ENCODE measurements around the gene ZSCAN10. TPM values are rescaled to one million over a fixed set of nuclear protein-coding genes. Genes with fewer than 3 reads are reported as not detected.
"Not testable (repeated sequence)": the region's sequence is repeated elsewhere in the genome, so short reads cannot be mapped to it uniquely, and the experiment has no call there.

Gene ZSCAN10
- polyA plus RNA-seq, 1 donor: 0.66 TPM

- no peaks in the 10 kb centered on the region for H3K27me3 ChIP-seq (ENCODE audit: control insufficient read depth, insufficient read depth, low read length)
- H3K36me3 ChIP-seq (ENCODE audit: control insufficient read depth, insufficient read depth, low read length): peaks cover 4% of the 10 kb centered on the region
- WGBS (ENCODE audit: insufficient coverage, low lambda C conversion rate): no CpG with 5 or more reads among the region's 9 CpGs
- no peak overlapping the region for H3K27ac ChIP-seq (ENCODE audit: low read length)
- no peak overlapping the region for H3K4me3 ChIP-seq (ENCODE audit: low read length)
- H3K9me3 ChIP-seq (ENCODE audit: control insufficient read depth, low read depth, low read length): no peaks in the 10 kb centered on the region
- DNase-seq: no peak
- peaks cover 12% of the 10 kb centered on the region for H3K4me1 ChIP-seq (ENCODE audit: control insufficient read depth, insufficient read depth, low read length)
These were observed 28.4 kb downstream of the ZSCAN10 start for GRCh38 chr16:3070608-3071111.

GRCh38 chr16:3069146-3069545, 29.9 kb downstream of the ZSCAN10 start:
- H3K36me3 ChIP-seq (ENCODE audit: control insufficient read depth, insufficient read depth, low read length); H3K27me3 ChIP-seq (ENCODE audit: control insufficient read depth, insufficient read depth, low read length); DNase-seq; H3K27ac ChIP-seq (ENCODE audit: low read length); H3K9me3 ChIP-seq (ENCODE audit: control insufficient read depth, low read depth, low read length); H3K4me3 ChIP-seq (ENCODE audit: low read length): not testable (repeated sequence)
- H3K4me1 ChIP-seq (ENCODE audit: control insufficient read depth, insufficient read depth, low read length): peaks cover 25% of the 10 kb centered on the region
- no CpG with 5 or more reads among the region's 11 CpGs for WGBS (ENCODE audit: insufficient coverage, low lambda C conversion rate)

- H3K4me1 ChIP-seq (ENCODE audit: control insufficient read depth, insufficient read depth, low read length): peaks cover 30% of the 10 kb centered on the region
- H3K9me3 ChIP-seq (ENCODE audit: control insufficient read depth, low read depth, low read length): peaks cover 4% of the 10 kb centered on the region
- peaks cover 4% of the 10 kb centered on the region for H3K36me3 ChIP-seq (ENCODE audit: control insufficient read depth, insufficient read depth, low read length)
- H3K27me3 ChIP-seq (ENCODE audit: control insufficient read depth, insufficient read depth, low read length): no peaks in the 10 kb centered on the region
- no peak for DNase-seq
- no peak overlapping the region for H3K4me3 ChIP-seq (ENCODE audit: low read length)
- WGBS (ENCODE audit: insufficient coverage, low lambda C conversion rate): no CpG with 5 or more reads among the region's 4 CpGs
- no peak overlapping the region for H3K27ac ChIP-seq (ENCODE audit: low read length)
These were observed 30.6 kb downstream of the ZSCAN10 start for GRCh38 chr16:3068487-3068886.

GRCh38 chr16:3066440-3066748, 32.7 kb downstream of the ZSCAN10 start:
- peaks cover 4% of the 10 kb centered on the region for H3K9me3 ChIP-seq (ENCODE audit: control insufficient read depth, low read depth, low read length)
- WGBS (ENCODE audit: insufficient coverage, low lambda C conversion rate): no CpG with 5 or more reads among the region's 7 CpGs
- peaks cover 36% of the 10 kb centered on the region for H3K4me1 ChIP-seq (ENCODE audit: control insufficient read depth, insufficient read depth, low read length)
- no peaks in the 10 kb centered on the region for H3K27me3 ChIP-seq (ENCODE audit: control insufficient read depth, insufficient read depth, low read length)
- peaks cover 4% of the 10 kb centered on the region for H3K36me3 ChIP-seq (ENCODE audit: control insufficient read depth, insufficient read depth, low read length)
- H3K27ac ChIP-seq (ENCODE audit: low read length): no peak overlapping the region
- H3K4me3 ChIP-seq (ENCODE audit: low read length): peak overlapping the region; percentile 40
- DNase-seq: no peak

GRCh38 chr16:3065742-3066439, 33.2 kb downstream of the ZSCAN10 start:
- Histone ChIP-seq H3K4me3 (ENCODE audit: low read length) (peak overlapping the region; percentile 40), H3K4me1 (ENCODE audit: control insufficient read depth, insufficient read depth, low read length) (peaks cover 36% of the 10 kb centered on the region), H3K36me3 (ENCODE audit: control insufficient read depth, insufficient read depth, low read length) (peaks cover 4% of the 10 kb centered on the region), H3K9me3 (ENCODE audit: control insufficient read depth, low read depth, low read length) (peaks cover 4% of the 10 kb centered on the region), H3K27me3 (ENCODE audit: control insufficient read depth, insufficient read depth, low read length) (no peaks in the 10 kb centered on the region), H3K27ac (ENCODE audit: low read length) (peak overlapping the region; percentile 80)
- no peak for DNase-seq
- no CpG with 5 or more reads among the region's 26 CpGs for WGBS (ENCODE audit: insufficient coverage, low lambda C conversion rate)

GRCh38 chr16:3065069-3065741, 33.9 kb downstream of the ZSCAN10 start, which contains the start of gene IL32:
IL32 (plus strand) TSS chr16:3065640; CDS start chr16:3065812, 172 bp downstream.
- Histone ChIP-seq H3K4me1 (ENCODE audit: control insufficient read depth, insufficient read depth, low read length) (peaks cover 37% of the 10 kb centered on the region), H3K4me3 (ENCODE audit: low read length) (peak within 1 kb of the TSS; percentile 40), H3K9me3 (ENCODE audit: control insufficient read depth, low read depth, low read length) (peaks cover 4% of the 10 kb centered on the region), H3K36me3 (ENCODE audit: control insufficient read depth, insufficient read depth, low read length) (peaks cover 4% of the 10 kb centered on the region), H3K27ac (ENCODE audit: low read length) (peak within 1 kb of the TSS; percentile 80), H3K27me3 (ENCODE audit: control insufficient read depth, insufficient read depth, low read length) (no peaks in the 10 kb centered on the region)
- no CpG with 5 or more reads among the region's 13 CpGs for whole genome bisulfite sequencing (ENCODE audit: insufficient coverage, low lambda C conversion rate)
- DNase-seq: peak; percentile 96 to 99

GRCh38 chr16:3063625-3064386, 35.3 kb downstream of the ZSCAN10 start:
- H3K27ac ChIP-seq (ENCODE audit: low read length): peak overlapping the region; percentile 62
- peaks cover 4% of the 10 kb centered on the region for H3K9me3 ChIP-seq (ENCODE audit: control insufficient read depth, low read depth, low read length)
- no CpG with 5 or more reads among the region's 8 CpGs for WGBS (ENCODE audit: insufficient coverage, low lambda C conversion rate)
- DNase-seq: peak; percentile 25 to 73
- H3K27me3 ChIP-seq (ENCODE audit: control insufficient read depth, insufficient read depth, low read length): no peaks in the 10 kb centered on the region
- H3K4me3 ChIP-seq (ENCODE audit: low read length): no peak overlapping the region
- peaks cover 4% of the 10 kb centered on the region for H3K36me3 ChIP-seq (ENCODE audit: control insufficient read depth, insufficient read depth, low read length)
- peaks cover 45% of the 10 kb centered on the region for H3K4me1 ChIP-seq (ENCODE audit: control insufficient read depth, insufficient read depth, low read length)

GRCh38 chr16:3062553-3062952, 36.5 kb downstream of the ZSCAN10 start:
- no peak for DNase-seq
- Histone ChIP-seq H3K27ac (ENCODE audit: low read length) (no peak overlapping the region), H3K4me3 (ENCODE audit: low read length) (no peak overlapping the region), H3K4me1 (ENCODE audit: control insufficient read depth, insufficient read depth, low read length) (peaks cover 40% of the 10 kb centered on the region), H3K27me3 (ENCODE audit: control insufficient read depth, insufficient read depth, low read length) (no peaks in the 10 kb centered on the region), H3K36me3 (ENCODE audit: control insufficient read depth, insufficient read depth, low read length) (no peaks in the 10 kb centered on the region), H3K9me3 (ENCODE audit: control insufficient read depth, low read depth, low read length) (peaks cover 4% of the 10 kb centered on the region)
- WGBS (ENCODE audit: insufficient coverage, low lambda C conversion rate): no CpG with 5 or more reads among the region's 6 CpGs

- 94% methylated on average over 3 of the region's 14 CpGs for WGBS (ENCODE audit: insufficient coverage, low lambda C conversion rate)
- no peak overlapping the region for H3K27ac ChIP-seq (ENCODE audit: low read length)
These were observed 38.6 kb downstream of the ZSCAN10 start for GRCh38 chr16:3060339-3061127.

More at GRCh38 chr16:3060339-3061127, 38.6 kb downstream of the ZSCAN10 start:
- Histone ChIP-seq H3K4me1 (ENCODE audit: control insufficient read depth, insufficient read depth, low read length) (peaks cover 31% of the 10 kb centered on the region), H3K27me3 (ENCODE audit: control insufficient read depth, insufficient read depth, low read length) (no peaks in the 10 kb centered on the region), H3K4me3 (ENCODE audit: low read length) (no peak overlapping the region), H3K9me3 (ENCODE audit: control insufficient read depth, low read depth, low read length) (peaks cover 4% of the 10 kb centered on the region), H3K36me3 (ENCODE audit: control insufficient read depth, insufficient read depth, low read length) (no peaks in the 10 kb centered on the region)
- no peak for DNase-seq
